Pancreas (tissue), 10 donors: ENCODE measurements around the gene FOLH1. TPM values are rescaled to one million over a fixed set of nuclear protein-coding genes. Genes with fewer than 3 reads are reported as not detected.
"Not testable (repeated sequence)": the region's sequence is repeated elsewhere in the genome, so short reads cannot be mapped to it uniquely, and the experiment has no call there.

Experiments used
- ATAC-seq, 4 donors: fragments of 200-7000 bp; cut with Tn5 transposase; one replicate each; pipeline versions ENCODE4 v1.8.0 to v1.9.1; 2020; ENCODE audit warnings: mild to moderate bottlenecking in 4 of 4, moderate library complexity in 4 of 4
- DNase-seq, 6 donors: peaks; one replicate each; pipeline ENCODE4 v3.0.0-alpha.2; 2020
- FAIRE-seq: peaks from 2 replicates; lab custom pipeline; 2012; peaks lifted over from hg19 to GRCh38; lab: Jason Lieb, UNC
- H3K27ac ChIP-seq, 4 donors: fragments of 200-600 bp; sonication (generic); 1 replicate in 3 of 4; 2 replicates in 1 of 4; pipeline versions ENCODE4 v1.5.0 to v1.8.0; 2020
- H3K27me3 ChIP-seq, 4 donors: fragments of 200-600 bp; one replicate each; pipeline ENCODE4 v1.8.0; 2021
- H3K36me3 ChIP-seq, 3 donors: fragments of 200-600 bp; sonication (generic) in 1 of 3; one replicate each; pipeline versions ENCODE4 v1.5.0 to v1.8.0; 2020 to 2021
- H3K4me1 ChIP-seq, 3 donors: fragments of 200-600 bp; one replicate each; pipeline ENCODE4 v1.8.0; 2021
- H3K4me3 ChIP-seq, 4 donors: fragments of 200-600 bp; sonication (generic) in 2 of 4; one replicate each; pipeline versions ENCODE4 v1.5.0 to v1.8.0; 2020 to 2021
- H3K9me3 ChIP-seq, 4 donors: fragments of 200-600 bp; one replicate each; pipeline ENCODE4 v1.8.0; 2021
- CTCF ChIP-seq, 4 donors: fragments of 200-600 bp; sonication (generic) in 3 of 4; IDR thresholded peaks; one replicate each; pipeline versions ENCODE4 v1.5.0 to v1.8.0; 2021; ENCODE audit warnings: antibody characterized with exemption in 4 of 4
- WGBS, 2 donors: extraction: QIAGEN DNeasy Blood & Tissue Kit; methylation state at CpG; one replicate each; pipeline ENCODE4 v1.1.7; 2013; 5-methylcytosine and 5-hydroxymethylcytosine counted together
- intact Hi-C, 3 donors: fragments of 100-400 bp; cut with DNase I; formaldehyde crosslinking; loops; one replicate each; pipeline versions ENCODE4 v1.11.1 to v1.14.2; 2022
- polyA plus RNA-seq, 2 donors: library from polyadenylated mRNA; stranded (reverse); fragments of 200-250 nt; gene quantifications; one replicate each; pipeline ENCODE4 v1.2.3, GENCODE V29; 2013
- total RNA-seq, 6 donors: library from RNA; stranded (reverse); fragmentation: NEBNext Ultra II Directional in 4 of 6; extraction: Animal tissue kit (Norgen Biotek cat#: 25700) in 4 of 6; gene quantifications; one replicate each; pipeline versions ENCODE4 v1.2.1 to v1.2.4, GENCODE V29; 2021 to 2023
- donor health status: healthy with polysubstance abuse.
- donor health status: DM: no; HTN: no; CAD: no; lungs with moderate emphysema.
- donor health status: DM: no; HTN: no; CAD: no.
- donor health status: control.
- donor health status: control.
- donor health status: Bipolar disorder and iron deficiency.
- donor health status: DM: yes; HTN: yes; CAD: no.
- donor health status: DM: no; HTN: no; CAD: no.
- donor health status: DM: no; HTN: no; CAD: no.
- donor health status: DM: yes; HTN: yes; CAD: no.

FOLH1 gene
- total and polyA plus RNA-seq, 8 donors: 0.12 to 0.87 (median 0.19) TPM; not detected in 3

GRCh38 chr11:49202287-49202976 is 6.0 kb downstream of the FOLH1 start:
- H3K27ac ChIP-seq: no peak overlapping the region
- FAIRE-seq (no peak), ATAC-seq (no peak)

GRCh38 chr11:49196775-49197174 is 11.6 kb downstream of the FOLH1 start:
- ATAC-seq, H3K27ac ChIP-seq, FAIRE-seq, DNase-seq, H3K9me3 ChIP-seq, H3K4me1 ChIP-seq, H3K27me3 ChIP-seq, intact Hi-C loops, H3K4me3 ChIP-seq, H3K36me3 ChIP-seq: not testable (repeated sequence)
- 35 to 45% methylated on average over 1 of the region's 1 CpG for WGBS, 2 donors

More at GRCh38 chr11:49202287-49202976, 6.0 kb downstream of the FOLH1 start:
- Histone ChIP-seq H3K4me1 (no peaks in the 10 kb centered on the region), H3K36me3 (no peaks in the 10 kb centered on the region), H3K9me3 (no peaks in the 10 kb centered on the region), H3K4me3 (no peak overlapping the region), H3K27me3 (peaks cover 0 to 3% (median 0%) of the 10 kb centered on the region in 4 donors)
- no peak for DNase-seq
- intact Hi-C loops: no loop called here
- 53 to 57% methylated on average over 4 of the region's 4 CpGs for WGBS, 2 donors
- TF ChIP-seq CTCF (IDR thresholded peaks at IDR 0.05): no peak

- H3K4me3 ChIP-seq, DNase-seq, H3K9me3 ChIP-seq, H3K27ac ChIP-seq, H3K36me3 ChIP-seq, intact Hi-C loops, H3K27me3 ChIP-seq, H3K4me1 ChIP-seq, ATAC-seq: not testable (repeated sequence)
- FAIRE-seq: peak; percentile 97
- 64 to 74% methylated on average over 6 of the region's 6 CpGs for WGBS, 2 donors
These were observed 12.4 kb downstream of the FOLH1 start for GRCh38 chr11:49196002-49196401.

GRCh38 chr11:49190287-49190686 is 18.1 kb downstream of the FOLH1 start:
- H3K36me3 ChIP-seq, H3K27me3 ChIP-seq, H3K4me3 ChIP-seq, H3K9me3 ChIP-seq, DNase-seq, FAIRE-seq, intact Hi-C loops, H3K4me1 ChIP-seq, ATAC-seq, H3K27ac ChIP-seq: not testable (repeated sequence)
- WGBS, 2 donors: 21 to 22% methylated on average over 2 of the region's 2 CpGs

GRCh38 chr11:49186225-49186624 is 22.2 kb downstream of the FOLH1 start:
- DNase-seq, H3K9me3 ChIP-seq, H3K4me1 ChIP-seq, H3K27ac ChIP-seq, H3K36me3 ChIP-seq, H3K4me3 ChIP-seq, ATAC-seq, intact Hi-C loops, H3K27me3 ChIP-seq: not testable (repeated sequence)
- FAIRE-seq: peak; percentile 82
- WGBS, 2 donors: 13 to 19% methylated on average over 2 of the region's 2 CpGs

GRCh38 chr11:49185597-49185996 is 22.8 kb downstream of the FOLH1 start:
- FAIRE-seq, intact Hi-C loops, ATAC-seq, H3K36me3 ChIP-seq, H3K27ac ChIP-seq, DNase-seq, H3K4me3 ChIP-seq, H3K4me1 ChIP-seq, H3K27me3 ChIP-seq, H3K9me3 ChIP-seq: not testable (repeated sequence)
- 61 to 71% methylated on average over 3 of the region's 3 CpGs for WGBS, 2 donors

- FAIRE-seq, ATAC-seq, intact Hi-C loops, H3K27ac ChIP-seq, H3K9me3 ChIP-seq, H3K36me3 ChIP-seq, H3K27me3 ChIP-seq, H3K4me1 ChIP-seq, DNase-seq, H3K4me3 ChIP-seq: not testable (repeated sequence)
These were observed 23.6 kb downstream of the FOLH1 start for GRCh38 chr11:49184756-49185155.

GRCh38 chr11:49177936-49178335 is 30.5 kb downstream of the FOLH1 start:
- intact Hi-C loops, H3K27ac ChIP-seq, ATAC-seq, H3K27me3 ChIP-seq, H3K4me1 ChIP-seq, H3K9me3 ChIP-seq, DNase-seq, FAIRE-seq, H3K4me3 ChIP-seq, H3K36me3 ChIP-seq: not testable (repeated sequence)
- 38 to 42% methylated on average over 3 of the region's 3 CpGs for WGBS, 2 donors

GRCh38 chr11:49175378-49175777 is 33.0 kb downstream of the FOLH1 start:
- H3K36me3 ChIP-seq, H3K27ac ChIP-seq, H3K9me3 ChIP-seq, H3K4me1 ChIP-seq, DNase-seq, H3K4me3 ChIP-seq, H3K27me3 ChIP-seq, ATAC-seq, intact Hi-C loops, FAIRE-seq: not testable (repeated sequence)

GRCh38 chr11:49174691-49175366 is 33.6 kb downstream of the FOLH1 start:
- H3K4me1 ChIP-seq, ATAC-seq, H3K4me3 ChIP-seq, FAIRE-seq, H3K27ac ChIP-seq, H3K36me3 ChIP-seq, H3K27me3 ChIP-seq, intact Hi-C loops, DNase-seq, H3K9me3 ChIP-seq: not testable (repeated sequence)
- 14 to 27% methylated on average over 2 to 3 of the region's 3 CpGs for WGBS, 2 donors

- H3K4me3 ChIP-seq, H3K4me1 ChIP-seq, H3K27ac ChIP-seq, intact Hi-C loops, FAIRE-seq, H3K9me3 ChIP-seq, H3K27me3 ChIP-seq, DNase-seq, ATAC-seq, H3K36me3 ChIP-seq: not testable (repeated sequence)
- WGBS, 2 donors: 22 to 23% methylated on average over 3 of the region's 3 CpGs
These were observed 36.8 kb downstream of the FOLH1 start for GRCh38 chr11:49171613-49172012.
